Adrenal gland (tissue), 5 donors: ENCODE data around the gene PRDM16.

Source experiments
- CTCF ChIP-seq, 6 experiments: fragments of 450-650 bp in 4 of 6; fragments of 200-600 bp in 2 of 6; sonication (generic) in 1 of 6; IDR thresholded peaks; 1 replicate in 5 of 6; 2 replicates in 1 of 6; pipeline versions ENCODE4 v1.5.1 to v1.8.0; 2016 to 2021; ENCODE audit warnings: antibody characterized with exemption in 6 of 6, mild to moderate bottlenecking in 2 of 6, moderate library complexity in 1 of 6
- POLR2A ChIP-seq, 2 donors: fragments of 450-650 bp; IDR thresholded peaks; one replicate each; pipeline ENCODE4 v1.6.1; 2017; ENCODE audit warnings: antibody characterized with exemption in 2 of 2, mild to moderate bottlenecking in 2 of 2, moderate library complexity in 1 of 2
- donor health status: DM: no; HTN: no; CAD: no.

DNA sequence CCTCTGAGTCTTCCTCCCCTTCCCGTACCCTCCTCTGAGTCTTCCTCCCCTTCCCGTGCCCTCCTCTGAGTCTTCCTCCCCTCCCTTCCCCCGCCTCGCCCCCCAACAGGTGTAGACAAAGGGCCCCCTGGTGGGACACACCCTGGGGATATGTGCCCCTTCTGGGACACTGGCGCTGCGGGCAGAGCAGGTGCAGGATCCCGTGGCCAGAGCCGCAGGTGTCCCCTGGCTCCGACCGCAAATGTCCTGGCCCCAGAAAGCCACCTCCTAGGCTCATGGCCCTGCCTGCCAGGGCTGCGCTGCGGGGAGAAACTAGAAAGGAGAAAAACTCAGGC is 334.0 kb downstream of the PRDM16 start:
- TF ChIP-seq CTCF (IDR thresholded peaks at IDR 0.05) (no peak), POLR2A (IDR thresholded peaks at IDR 0.05) (no peak)
